ENCODE measurements around the gene NSDHL.

Gene NSDHL

GRCh38 chrX:152913910-152914309, 83.0 kb downstream of the NSDHL start:
- no peak for DNase-seq (ENCODE audit: low read depth)

- DNase-seq (ENCODE audit: low read depth) = no peak
Observed at GRCh38 chrX:152915541-152916241, 84.8 kb downstream of the NSDHL start.

- DNase-seq (ENCODE audit: low read depth) = no peak
Observed at GRCh38 chrX:152917656-152918579, 87.1 kb downstream of the NSDHL start.

GRCh38 chrX:152918707-152919106, 87.8 kb downstream of the NSDHL start:
- no peak for DNase-seq (ENCODE audit: low read depth)
